CD4-positive, alpha-beta T cell (primary cell): ENCODE data around the gene USB1. TPM values are rescaled to one million over a fixed set of nuclear protein-coding genes. Genes with fewer than 3 reads are reported as not detected.

Experiments
- ATAC-seq: fragments of 200-7000 bp; cut with Tn5 transposase; one replicate; pipeline ENCODE4 v1.10.0; 2022; ENCODE audit warnings: mild to moderate bottlenecking; ENCODE audit not compliant: poor library complexity
- CTCF ChIA-PET: fragments of 350-600 bp; sonication (Branson Sonifier 250); formaldehyde crosslinking; loops from one replicate; lab custom pipeline; 2021; ENCODE audit warnings: antibody characterized with exemption, inconsistent platforms; lab: Charles Lee
- POLR2A ChIA-PET: fragments of 350-600 bp; sonication (Branson Sonifier 250); formaldehyde crosslinking; loops from one replicate; lab custom pipeline; 2021; ENCODE audit warnings: antibody characterized with exemption, inconsistent platforms; lab: Charles Lee
- DNase-seq, 14 experiments: peaks; one replicate each; pipeline ENCODE4 v3.0.0-alpha.2; 2013 to 2020; ENCODE audit warnings: mixed read lengths in 2 of 14
- H3K27ac ChIP-seq, 2 donors: one replicate each; pipeline versions ENCODE4 v1.5.1 to v1.7.0; 2013; ENCODE audit warnings: low read length in 2 of 2, low read depth in 1 of 2, mild to moderate bottlenecking in 1 of 2
- H3K27me3 ChIP-seq, 2 experiments: 1 replicate in 1 of 2; 2 replicates in 1 of 2; pipeline versions ENCODE4 v1.6.1 to v1.7.0; 2013; ENCODE audit warnings: low read length in 2 of 2, control low read depth in 1 of 2, mild to moderate bottlenecking in 1 of 2, moderate library complexity in 1 of 2; ENCODE audit not compliant: insufficient read depth in 2 of 2, control insufficient read depth in 1 of 2
- H3K36me3 ChIP-seq: one replicate; pipeline ENCODE4 v1.6.1; 2013; ENCODE audit warnings: low read length, control low read depth; ENCODE audit not compliant: insufficient read depth
- H3K4me1 ChIP-seq: one replicate; pipeline ENCODE4 v1.6.1; 2013; ENCODE audit warnings: low read length, control low read depth; ENCODE audit not compliant: insufficient read depth
- H3K4me3 ChIP-seq: one replicate; pipeline ENCODE4 v1.5.1; 2013; ENCODE audit warnings: mild to moderate bottlenecking, low read length, moderate library complexity
- H3K9me3 ChIP-seq, 2 experiments: 1 replicate in 1 of 2; 2 replicates in 1 of 2; pipeline versions ENCODE4 v1.6.1 to v1.7.0; 2013; ENCODE audit warnings: low read length in 2 of 2, mild to moderate bottlenecking in 2 of 2, control low read depth in 1 of 2, moderate library complexity in 1 of 2; ENCODE audit not compliant: control insufficient read depth in 1 of 2, insufficient read depth in 1 of 2
- H3K27ac Mint-ChIP-seq: one replicate; pipeline ENCODE4 v1.8.0; 2020; ENCODE audit warnings: mixed read lengths
- H3K27me3 Mint-ChIP-seq: one replicate; pipeline ENCODE4 v1.8.0; 2021; ENCODE audit warnings: mixed read lengths
- H3K36me3 Mint-ChIP-seq: one replicate; pipeline ENCODE4 v1.8.0; 2021; ENCODE audit warnings: low read depth, mixed read lengths
- H3K4me1 Mint-ChIP-seq: one replicate; pipeline ENCODE4 v1.8.0; 2021; ENCODE audit warnings: low read depth, mixed read lengths
- H3K4me3 Mint-ChIP-seq: one replicate; pipeline ENCODE4 v1.8.0; 2020; ENCODE audit warnings: mild to moderate bottlenecking, mixed read lengths
- H3K9me3 Mint-ChIP-seq: one replicate; pipeline ENCODE4 v1.8.0; 2020; ENCODE audit warnings: mixed read lengths
- CTCF ChIP-seq: fragments of 200-600 bp; IDR thresholded peaks from one replicate; pipeline ENCODE4 v1.8.0; 2022; ENCODE audit warnings: antibody characterized with exemption, mild to moderate bottlenecking
- intact Hi-C, 2 experiments: fragments of 100-400 bp; cut with DNase I in 1 of 2; cut with micrococcal nuclease in 1 of 2; formaldehyde crosslinking; loops; one replicate each; pipeline versions ENCODE4 v1.15.1 to v1.9.0; 2023 to 2025; cut with DNase I, micrococcal nuclease
- total RNA-seq, 174 experiments: library from RNA in 2 of 174; stranded (reverse) in 2 of 174; gene quantifications; one replicate each; pipeline ENCODE4 v1.2.3 and lab custom pipeline; 2021 to 2026

Gene USB1
- total RNA-seq, 2 experiments from 2014 or later = 22.4 to 25.7 TPM

DNA sequence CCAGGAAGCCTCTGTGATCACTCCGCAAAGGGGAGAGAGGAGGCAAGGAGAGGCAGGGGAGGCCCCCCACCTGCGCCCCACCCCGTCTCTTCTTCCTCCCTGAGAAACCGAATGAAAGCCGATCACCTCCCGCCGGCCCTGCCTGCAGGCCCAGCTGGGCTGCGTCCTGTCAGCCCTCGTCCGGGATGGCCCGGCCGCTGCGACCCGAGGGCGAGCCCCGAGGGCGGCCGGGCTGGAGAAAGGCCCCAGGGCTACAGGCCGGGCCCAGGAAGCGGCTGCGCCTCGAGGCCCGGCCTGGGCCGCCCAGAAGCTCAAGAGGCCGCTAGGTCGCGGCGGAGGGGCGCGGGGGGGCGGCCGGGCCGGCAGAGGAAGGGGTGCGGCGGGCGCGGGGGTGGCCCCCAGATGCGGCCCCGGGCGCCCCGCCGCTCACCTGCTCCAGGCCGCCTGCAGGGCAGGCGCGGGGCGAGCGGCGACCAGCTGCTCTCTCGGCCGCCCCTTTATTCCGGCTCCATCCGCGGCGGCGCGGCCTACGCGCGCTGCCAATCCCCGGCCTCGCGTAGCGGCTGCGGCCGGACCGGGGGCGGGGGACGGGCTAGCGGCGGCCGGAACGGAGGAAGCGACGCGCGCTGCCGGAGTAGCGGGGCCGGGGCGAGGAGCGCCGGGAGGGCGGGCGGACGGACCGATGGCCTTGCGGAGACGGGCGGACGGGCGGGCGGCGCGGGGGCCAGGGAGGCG, 1.1 kb upstream of the USB1 start, which contains the start of gene ZNF319:
Gene ZNF319, minus strand, starts transcription at position 702 of the 735 bp plus-strand sequence. CDS start 2,407 bp downstream, outside the sequence.
- Mint-ChIP-seq H3K4me1 (peaks cover 66% of the 10 kb centered on the region), H3K9me3 (no peaks in the 10 kb centered on the region), H3K36me3 (peaks cover 73% of the 10 kb centered on the region), H3K27me3 (no peaks in the 10 kb centered on the region), H3K4me3 (peak within 1 kb of the TSS; percentile 92), H3K27ac (peak within 1 kb of the TSS; percentile 87)
- H3K27me3 ChIP-seq = no peaks in the 10 kb centered on the region
- peak in 7 of 14 experiments; percentile 18 to 57 (median 30) for DNase-seq
- H3K4me1 ChIP-seq = peaks cover 68% of the 10 kb centered on the region
- POLR2A ChIA-PET = interaction anchor here (0.8 to 5.1 kb wide), 9 partner anchors 11 to 264 kb away, joined by 3 to 34 read pairs (median 8); partner anchors contain the start of genes CFAP20 and KATNB1
- H3K27ac ChIP-seq = peak within 1 kb of the TSS; percentile 79 to 86
- peak; percentile 8 for ATAC-seq
- peak within 1 kb of the TSS; percentile 96 for H3K4me3 ChIP-seq
- peaks cover 37% of the 10 kb centered on the region for H3K36me3 ChIP-seq
- no peak for TF ChIP-seq CTCF
- CTCF ChIA-PET = interaction anchor here (0.9 to 1.5 kb wide), 6 partner anchors 13 to 265 kb away, joined by 3 to 5 read pairs (median 3); partner anchors contain the start of genes CFAP20 and KATNB1
- no peaks in the 10 kb centered on the region for H3K9me3 ChIP-seq
- intact Hi-C loops = loop anchor here (1.0 to 10.0 kb wide), 9 partner anchors 101 to 625 kb away; partner anchors contain the start of genes CFAP20 (in 1 of the 2), CNOT1 (in 1 of the 2), CSNK2A2 (in 1 of the 2) and KATNB1 (in 1 of the 2)

DNA sequence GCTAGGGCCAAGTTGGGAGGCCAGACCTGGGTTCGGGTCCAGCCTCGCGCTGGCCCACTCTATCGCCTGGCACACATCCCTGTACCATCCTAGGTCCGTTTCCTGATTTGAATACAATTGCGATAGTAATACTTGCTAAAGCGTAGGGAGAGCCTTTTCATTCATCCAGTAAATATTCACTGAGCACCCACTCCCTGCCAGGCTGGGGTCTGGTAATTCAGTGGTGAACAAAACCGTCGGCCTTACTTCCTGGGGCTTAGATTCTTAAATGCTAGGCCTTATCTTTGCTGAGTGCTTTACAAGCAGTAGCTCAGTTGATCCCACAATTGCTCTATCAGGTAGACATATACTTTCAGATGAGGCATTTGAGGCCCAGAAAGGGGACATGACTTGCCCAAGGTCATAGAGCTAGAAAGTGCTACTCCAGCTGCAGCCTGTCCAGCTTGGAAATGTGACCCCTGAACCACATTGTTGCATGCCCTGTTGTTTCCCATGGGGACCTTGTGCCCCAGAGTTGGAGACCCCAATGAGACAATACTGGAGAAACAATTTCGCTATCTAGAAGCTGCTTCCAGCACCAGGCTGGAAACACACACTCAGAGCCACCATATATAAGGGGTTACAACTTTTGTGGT, 691 bp downstream of the USB1 start:
- POLR2A ChIA-PET = interaction anchor here (1.0 to 5.1 kb wide), 4 partner anchors 17 to 266 kb away, joined by 3 to 34 read pairs (median 6); partner anchors contain the start of genes CFAP20 and KATNB1
- Histone ChIP-seq H3K4me1 (peaks cover 50% of the 10 kb centered on the region), H3K36me3 (peaks cover 29% of the 10 kb centered on the region), H3K4me3 (peak overlapping the region; percentile 96), H3K9me3 (no peaks in the 10 kb centered on the region), H3K27ac (peak overlapping the region; percentile 24 to 79), H3K27me3 (no peaks in the 10 kb centered on the region)
- Mint-ChIP-seq H3K36me3 (peaks cover 69% of the 10 kb centered on the region), H3K4me3 (peak overlapping the region; percentile 92), H3K9me3 (no peaks in the 10 kb centered on the region), H3K27ac (peak overlapping the region; percentile 87), H3K4me1 (peaks cover 56% of the 10 kb centered on the region), H3K27me3 (no peaks in the 10 kb centered on the region)
- intact Hi-C loops = loop anchor here in 1 of 2 experiments (2.0 to 10.0 kb wide), 6 partner anchors 125 to 357 kb away; partner anchors contain the start of genes CFAP20, CSNK2A2 and KIFC3
- no peak for TF ChIP-seq CTCF
- CTCF ChIA-PET = interaction anchor here (0.9 kb wide), 1 partner anchor 102 kb away, joined by 3 read pairs; no protein-coding TSS in a partner anchor
- ATAC-seq = no peak
- DNase-seq = no peak

DNA sequence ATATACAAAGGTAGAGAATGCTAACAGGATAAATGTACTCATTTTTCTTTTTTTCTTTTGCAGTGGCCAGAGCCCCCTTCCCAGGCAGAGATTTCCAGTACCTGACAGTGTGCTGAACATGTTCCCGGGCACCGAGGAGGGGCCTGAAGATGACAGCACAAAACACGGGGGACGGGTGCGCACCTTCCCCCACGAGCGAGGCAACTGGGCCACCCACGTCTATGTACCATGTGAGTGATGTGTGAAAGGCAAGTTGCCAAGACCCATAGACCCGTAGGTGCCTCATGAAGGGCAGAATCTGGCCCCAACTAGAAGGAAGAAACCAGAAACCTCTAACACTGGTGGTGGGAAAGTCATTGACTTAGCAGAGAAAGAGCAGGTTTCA, 1.2 kb downstream of the USB1 start:
- intact Hi-C loops = loop anchor here in 1 of 2 experiments (2.0 to 10.0 kb wide), 6 partner anchors 125 to 358 kb away; partner anchors contain the start of genes CFAP20, CSNK2A2 and KIFC3
- Histone ChIP-seq H3K36me3 (peaks cover 25% of the 10 kb centered on the region), H3K4me3 (no peak overlapping the region), H3K27me3 (no peaks in the 10 kb centered on the region), H3K9me3 (no peaks in the 10 kb centered on the region), H3K27ac (no peak overlapping the region), H3K4me1 (peaks cover 45% of the 10 kb centered on the region)
- Mint-ChIP-seq H3K27me3 (no peaks in the 10 kb centered on the region), H3K9me3 (no peaks in the 10 kb centered on the region), H3K4me1 (peaks cover 52% of the 10 kb centered on the region), H3K36me3 (peaks cover 68% of the 10 kb centered on the region), H3K4me3 (peak overlapping the region; percentile 71), H3K27ac (peak overlapping the region; percentile 87)
- POLR2A ChIA-PET = interaction anchor here (5.1 kb wide), 1 partner anchor 18 kb away, joined by 34 read pairs; no protein-coding TSS in a partner anchor
- TF ChIP-seq CTCF = no peak
- CTCF ChIA-PET = no interaction called here
- DNase-seq (no peak), ATAC-seq (no peak)
